Caki2 (cell line): Measurements from ENCODE around the gene VKORC1. TPM values are rescaled to one million over a fixed set of nuclear protein-coding genes. Genes with fewer than 3 reads are reported as not detected.
"Not testable (repeated sequence)": the region's sequence is repeated elsewhere in the genome, so short reads cannot be mapped to it uniquely, and the experiment has no call there.

Source experiments
- DNase-seq: peaks from one replicate; pipeline ENCODE4 v3.0.0-alpha.2; 2015; ENCODE audit warnings: low read depth
- in situ Hi-C: cut with HindIII; loops from 2 replicates; pipeline ENCODE4 v1.10.0; 2016; ENCODE audit warnings: low sequenced_read_pairs, low pct_unique_long_range_greater_than_20kb, mixed read lengths
- total RNA-seq: library from RNA; depleted of rRNA; stranded (reverse); fragments of >200 nt; shearing (Covaris generic); gene quantifications from 2 replicates; pipeline ENCODE4 v1.2.3, GENCODE V29; 2014; ENCODE audit warnings: low replicate concordance; rRNA removed

The VKORC1 gene
- 184 and 187 TPM in 2 replicates for total RNA-seq

DNA sequence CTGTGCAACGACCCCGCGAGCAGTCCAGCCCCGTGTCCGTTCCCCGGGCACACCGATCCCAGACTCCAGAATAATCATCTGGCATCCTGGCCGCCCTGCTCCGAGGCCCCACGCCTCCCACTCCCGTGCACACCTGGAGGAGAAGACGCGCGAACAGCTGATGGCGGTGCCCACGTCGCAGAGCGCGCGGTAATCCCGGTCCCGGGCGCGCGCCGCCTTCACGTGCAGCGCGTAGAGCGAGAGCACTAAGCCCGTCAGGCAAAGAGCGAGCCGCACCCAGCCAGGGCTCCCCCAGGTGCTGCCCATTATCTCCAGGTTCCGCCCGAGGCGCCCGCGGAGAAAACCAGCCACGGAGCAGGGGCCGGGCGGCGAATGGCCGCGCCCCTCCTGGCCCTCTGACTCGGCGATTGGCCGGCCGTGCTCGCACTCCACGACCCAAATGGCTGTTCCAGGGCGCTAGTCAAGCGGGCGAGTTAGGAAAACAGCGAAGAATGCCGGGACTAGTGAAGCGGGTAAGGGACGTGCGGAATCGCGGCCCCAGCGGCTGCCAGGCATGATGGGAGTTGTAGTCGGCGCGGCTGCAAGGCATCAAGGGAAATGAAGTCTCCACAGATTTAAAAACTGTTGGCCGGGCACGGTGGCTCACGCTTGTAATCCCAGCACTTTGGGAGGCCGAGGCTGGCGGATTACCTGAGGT, at the start of gene VKORC1:
Gene VKORC1 (minus strand): TSS at position 374 of the 697 bp plus-strand sequence. CDS start 68 bp downstream, at position 306.
- in situ Hi-C loops = no loop called here
- peak; percentile 99 for DNase-seq

DNA sequence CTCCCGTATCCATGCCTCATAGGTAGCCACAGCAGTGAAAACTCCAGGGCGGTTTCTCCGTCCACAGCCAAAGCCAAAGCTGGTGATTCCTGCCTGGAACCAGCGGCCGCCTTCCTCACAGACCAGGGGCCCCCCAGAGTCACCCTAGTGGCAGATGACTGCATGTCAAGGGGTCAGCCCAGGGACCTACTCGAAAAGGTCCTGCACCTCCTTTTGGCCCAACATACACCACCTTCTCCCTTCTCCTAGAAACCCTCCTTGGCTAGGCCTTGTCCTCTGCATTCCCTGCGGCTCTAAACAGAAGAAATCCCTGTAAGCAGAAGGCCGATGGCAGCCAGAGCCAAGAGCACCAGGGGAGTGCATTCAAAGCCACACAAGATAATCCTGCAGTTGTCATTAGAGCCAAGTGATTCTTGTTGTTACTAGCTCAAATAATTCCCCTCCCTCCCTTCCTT, 49.1 kb upstream of the VKORC1 start:
- DNase-seq = no peak
- in situ Hi-C loops = no loop called here

DNA sequence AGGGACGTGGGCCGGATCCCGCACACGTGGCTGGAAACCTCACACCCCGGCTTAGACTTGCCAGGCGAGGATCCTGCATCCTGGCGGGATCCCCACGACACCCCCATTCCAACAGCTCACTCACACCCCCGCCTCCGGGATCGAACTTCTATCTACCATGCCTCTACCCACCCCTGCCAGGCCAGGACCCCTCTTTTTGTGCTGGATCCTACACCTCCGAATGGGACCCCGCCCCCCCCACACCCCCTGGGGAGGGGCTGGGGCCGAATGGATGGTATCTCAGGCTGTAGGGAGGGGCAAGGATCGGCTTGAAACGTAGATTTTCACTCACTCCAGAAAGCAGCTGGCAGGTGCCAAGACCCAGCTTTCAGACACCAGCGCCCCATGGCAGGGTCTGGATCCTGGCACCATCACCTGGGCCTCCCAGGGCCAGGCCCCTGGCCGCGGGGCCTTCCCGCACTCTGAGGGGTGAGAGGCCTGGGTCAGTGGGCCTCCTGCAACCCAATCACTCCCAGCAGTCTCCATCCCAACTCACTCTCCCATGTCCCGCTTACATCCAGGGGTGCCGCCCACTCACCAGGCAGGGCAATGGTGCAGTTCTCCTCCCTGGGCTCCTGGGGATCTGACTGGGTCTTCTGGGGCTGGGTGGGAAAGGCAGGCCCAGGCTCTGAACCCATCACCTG, 48.6 kb upstream of the VKORC1 start:
- in situ Hi-C loops = no loop called here
- DNase-seq = no peak

DNA sequence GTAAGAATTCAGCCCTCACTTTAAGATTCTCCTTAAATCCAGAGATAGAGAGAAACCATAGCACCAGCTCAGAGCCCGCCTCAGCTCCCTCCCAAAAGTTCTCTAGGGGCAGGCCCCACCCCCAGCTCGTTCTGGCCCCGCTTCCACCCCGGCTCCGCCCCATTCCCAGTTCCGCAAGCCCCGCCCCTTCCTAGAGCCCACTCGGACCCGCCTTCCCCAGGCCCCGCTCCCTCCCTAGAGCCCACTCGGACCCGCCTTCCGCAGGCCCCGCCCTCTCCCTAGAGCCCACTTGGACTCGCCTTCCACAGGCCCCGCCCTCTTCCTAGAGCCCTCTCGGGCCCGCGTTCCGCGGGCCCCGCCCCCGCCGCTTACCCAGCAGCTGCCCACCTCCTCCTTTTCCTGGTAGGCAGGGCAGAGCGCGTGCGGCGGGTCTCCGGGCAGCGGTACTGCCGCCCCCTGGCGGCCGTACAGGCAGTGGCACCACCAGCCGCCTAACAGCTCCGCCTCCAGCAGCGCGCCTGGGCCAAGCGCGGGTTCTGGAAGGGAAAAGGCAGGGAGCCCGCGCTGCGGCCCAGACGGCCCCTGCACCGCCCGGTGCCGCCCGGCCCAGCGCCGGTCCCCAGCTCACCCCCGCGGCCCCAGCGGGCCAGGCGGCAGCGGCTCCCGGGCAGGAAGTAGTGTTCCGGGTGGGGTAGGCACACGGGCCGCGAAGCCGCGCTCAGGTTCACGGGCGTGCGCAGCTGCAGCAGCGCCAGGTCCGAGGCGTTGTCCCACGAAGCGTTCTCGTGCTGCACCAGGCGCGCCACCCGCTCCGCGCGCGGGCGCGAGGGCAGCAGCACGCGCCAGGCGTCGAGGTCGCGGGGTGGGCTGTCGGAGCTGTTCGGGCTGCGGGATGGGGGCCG, 47.8 kb upstream of the VKORC1 start:
- DNase-seq = peak; percentile 99
- in situ Hi-C loops = no loop called here

DNA sequence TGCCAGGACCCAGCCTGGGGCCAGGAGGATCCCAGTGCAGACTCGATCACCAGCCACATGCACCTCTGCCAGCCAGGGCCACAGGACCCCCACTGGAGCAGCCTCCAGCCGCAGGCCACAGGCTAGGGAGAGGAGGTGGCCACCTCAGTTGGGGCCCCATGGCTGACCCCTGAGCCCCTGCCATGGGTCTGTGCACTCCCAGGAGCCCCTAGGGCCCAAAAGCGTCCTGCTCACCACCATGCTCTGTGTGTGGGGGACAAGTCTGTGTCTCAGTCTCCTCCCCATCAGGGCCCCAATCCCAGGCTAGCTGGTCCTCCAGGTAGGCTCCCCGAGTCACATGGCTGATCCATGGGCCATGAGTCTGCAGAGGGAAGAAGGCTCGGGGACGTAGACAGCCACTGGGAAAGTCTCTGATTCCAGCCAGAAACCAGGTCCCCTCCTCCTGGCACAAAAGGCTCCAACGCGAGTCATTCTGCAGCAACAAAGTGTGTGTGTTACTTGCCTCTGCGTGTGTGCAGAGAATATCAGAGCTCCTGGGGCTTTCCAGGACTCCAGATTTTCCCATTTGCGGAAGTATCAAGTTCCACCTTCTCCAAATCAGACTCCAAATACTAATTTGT, 47.0 kb upstream of the VKORC1 start:
- in situ Hi-C loops = no loop called here
- no peak for DNase-seq

DNA sequence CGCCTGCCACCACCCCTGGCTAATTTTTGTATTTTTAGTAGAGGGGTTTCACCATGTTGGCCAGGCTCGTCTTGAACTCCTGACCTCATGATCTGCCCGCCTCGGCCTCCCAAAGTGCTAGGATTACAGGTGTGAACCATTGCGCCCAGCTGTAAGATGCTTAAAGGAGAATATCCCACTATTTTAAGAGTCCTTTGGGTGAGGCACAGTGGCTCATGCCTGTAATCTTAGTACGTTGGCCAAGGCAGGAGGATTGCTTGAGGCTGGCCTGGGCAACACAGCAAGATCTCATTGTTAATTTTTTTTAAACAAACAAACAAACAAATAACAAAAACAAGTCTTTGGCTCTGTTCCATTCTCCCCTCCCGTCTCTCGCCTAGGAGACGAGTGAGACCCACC, 46.5 kb upstream of the VKORC1 start:
- in situ Hi-C loops, DNase-seq: not testable (repeated sequence)

DNA sequence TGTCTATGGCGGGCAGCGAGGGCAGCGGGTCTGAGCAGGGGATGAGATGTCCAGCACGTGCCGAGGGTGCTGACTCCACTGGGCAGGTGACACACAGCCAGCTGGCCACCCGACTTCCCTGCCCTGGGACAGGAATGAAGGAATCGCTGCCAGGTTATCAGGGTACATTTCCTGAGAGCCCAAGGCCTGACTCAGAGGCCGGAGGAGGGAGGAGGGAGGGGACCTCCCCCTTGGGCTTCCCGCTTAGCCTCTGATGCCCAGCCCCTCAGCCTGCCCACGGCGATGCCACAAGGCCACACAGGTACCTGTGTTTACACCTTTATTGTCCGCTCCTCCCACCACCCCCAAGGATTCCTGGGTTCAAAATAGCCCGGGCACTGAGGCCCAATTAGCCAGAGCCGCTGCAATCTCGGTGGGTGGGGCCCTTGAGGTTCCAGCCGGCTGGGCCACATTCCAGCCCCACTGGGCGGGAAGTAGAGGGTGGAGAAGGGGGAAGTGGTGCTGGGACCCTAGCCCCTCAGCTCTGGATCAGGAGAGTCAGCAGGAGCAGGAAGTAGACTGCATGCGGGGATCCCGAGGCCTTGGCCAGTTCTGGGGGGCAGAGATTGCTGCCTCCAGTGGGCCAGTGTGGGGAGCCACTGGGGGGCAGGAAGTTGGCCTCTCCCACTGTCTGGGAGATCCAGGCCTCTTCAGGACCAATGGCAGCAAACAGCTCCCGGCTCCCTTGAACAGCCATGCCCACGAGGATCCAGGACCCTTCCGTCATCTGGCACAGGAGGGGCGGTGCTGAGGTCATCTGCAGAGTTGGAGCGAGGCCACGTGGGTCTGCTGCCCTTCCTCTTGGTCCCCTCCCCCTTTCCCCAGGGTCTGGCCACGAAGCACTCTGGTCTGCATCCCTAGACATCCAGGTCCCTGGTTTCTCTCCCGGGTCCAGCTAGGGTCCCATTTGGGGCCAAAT, 44.3 kb upstream of the VKORC1 start:
- DNase-seq = peak; percentile 95
- in situ Hi-C loops = no loop called here

DNA sequence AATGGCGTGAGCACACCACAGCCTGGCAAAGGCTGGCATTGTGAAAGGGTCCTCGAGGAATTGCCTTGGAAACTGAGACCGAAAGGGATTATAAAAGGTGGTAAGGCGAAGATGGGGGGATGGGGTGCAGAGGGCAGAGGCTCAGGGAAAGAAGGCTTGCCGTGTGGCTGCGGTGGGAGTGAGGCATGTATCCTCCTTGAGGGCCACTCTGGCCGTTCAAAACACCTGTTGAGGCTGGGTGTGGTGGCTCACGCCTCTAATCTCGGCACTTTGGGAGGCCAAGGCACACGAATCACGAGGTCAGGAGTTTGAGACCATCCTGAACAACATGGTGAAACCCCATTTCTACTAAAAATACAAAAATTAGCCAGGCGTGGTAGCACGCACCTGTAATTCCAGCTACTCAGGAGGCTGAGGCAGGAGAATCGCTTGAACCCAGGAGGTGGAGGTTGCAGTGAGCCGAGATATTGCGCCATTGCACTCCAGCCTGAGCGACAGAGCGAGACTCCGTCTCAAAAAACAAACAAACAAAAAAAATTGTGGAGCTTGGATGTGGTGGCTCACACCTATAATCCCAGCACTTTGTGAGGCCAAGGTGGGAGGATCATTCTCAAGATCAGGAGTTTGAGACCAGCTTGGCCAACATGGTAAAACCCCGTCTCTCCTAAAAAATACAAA, 42.4 kb upstream of the VKORC1 start:
- in situ Hi-C loops, DNase-seq: not testable (repeated sequence)

DNA sequence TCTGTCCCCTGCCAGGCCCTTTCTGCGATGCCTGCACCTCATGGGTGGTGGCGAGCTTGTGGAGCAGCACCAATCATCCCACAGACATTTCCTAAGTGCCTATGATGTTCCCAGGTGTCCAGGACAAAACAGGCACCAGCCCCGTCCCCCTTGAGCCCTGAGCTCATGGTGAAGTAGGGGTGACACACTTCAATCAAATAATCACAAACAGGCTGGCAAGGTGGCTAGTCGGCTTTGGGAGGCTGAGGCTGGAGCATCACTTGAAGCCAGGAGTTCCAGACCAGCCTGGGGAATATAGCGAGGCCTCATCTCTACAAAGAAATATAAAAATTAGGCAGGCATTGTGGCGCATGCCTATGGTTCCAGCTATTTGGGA, 41.7 kb upstream of the VKORC1 start:
- in situ Hi-C loops = no loop called here
- no peak for DNase-seq

DNA sequence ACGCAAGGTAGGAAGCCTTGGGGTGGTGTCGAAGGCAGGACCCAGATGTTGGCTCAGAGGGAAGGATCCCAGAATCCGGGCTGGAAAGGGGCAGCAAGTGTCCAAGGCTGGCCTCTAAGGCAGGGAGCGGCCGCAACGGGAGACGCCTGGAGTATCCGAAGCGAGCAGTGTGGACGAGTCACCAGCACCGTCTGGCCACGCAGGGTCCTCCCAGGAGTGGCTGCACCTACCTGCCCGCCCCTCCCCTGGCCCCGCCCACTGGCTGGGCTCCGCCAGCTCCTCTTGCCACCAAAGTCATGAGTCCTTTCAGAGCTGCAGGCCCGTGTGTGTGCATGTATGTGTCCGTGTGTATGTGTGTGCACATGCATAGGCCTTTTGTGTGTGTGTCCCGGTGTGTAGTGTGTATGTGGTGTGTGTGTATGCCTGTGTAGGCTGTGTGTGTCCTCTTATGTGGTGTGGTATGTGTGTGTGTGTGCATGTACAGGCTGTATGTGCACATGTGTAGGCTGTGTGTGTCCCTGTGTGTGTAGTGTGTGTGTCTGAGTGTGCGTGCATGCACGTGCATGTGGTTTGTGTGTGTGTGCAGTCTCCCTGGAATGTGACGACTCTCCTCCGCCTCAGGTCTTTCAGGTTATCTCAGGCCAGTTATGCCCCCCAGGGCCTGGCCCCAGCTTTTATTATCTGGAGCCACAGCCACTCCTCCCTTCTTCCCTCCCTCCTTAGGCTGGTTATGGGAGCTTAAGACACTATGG, 41.1 kb upstream of the VKORC1 start, which contains the start of gene PRSS8:
Gene PRSS8 (minus strand): TSS at position 193 of the 752 bp plus-strand sequence. CDS start 229 bp downstream, outside the sequence.
- in situ Hi-C loops = no loop called here
- DNase-seq = peak; percentile 38

DNA sequence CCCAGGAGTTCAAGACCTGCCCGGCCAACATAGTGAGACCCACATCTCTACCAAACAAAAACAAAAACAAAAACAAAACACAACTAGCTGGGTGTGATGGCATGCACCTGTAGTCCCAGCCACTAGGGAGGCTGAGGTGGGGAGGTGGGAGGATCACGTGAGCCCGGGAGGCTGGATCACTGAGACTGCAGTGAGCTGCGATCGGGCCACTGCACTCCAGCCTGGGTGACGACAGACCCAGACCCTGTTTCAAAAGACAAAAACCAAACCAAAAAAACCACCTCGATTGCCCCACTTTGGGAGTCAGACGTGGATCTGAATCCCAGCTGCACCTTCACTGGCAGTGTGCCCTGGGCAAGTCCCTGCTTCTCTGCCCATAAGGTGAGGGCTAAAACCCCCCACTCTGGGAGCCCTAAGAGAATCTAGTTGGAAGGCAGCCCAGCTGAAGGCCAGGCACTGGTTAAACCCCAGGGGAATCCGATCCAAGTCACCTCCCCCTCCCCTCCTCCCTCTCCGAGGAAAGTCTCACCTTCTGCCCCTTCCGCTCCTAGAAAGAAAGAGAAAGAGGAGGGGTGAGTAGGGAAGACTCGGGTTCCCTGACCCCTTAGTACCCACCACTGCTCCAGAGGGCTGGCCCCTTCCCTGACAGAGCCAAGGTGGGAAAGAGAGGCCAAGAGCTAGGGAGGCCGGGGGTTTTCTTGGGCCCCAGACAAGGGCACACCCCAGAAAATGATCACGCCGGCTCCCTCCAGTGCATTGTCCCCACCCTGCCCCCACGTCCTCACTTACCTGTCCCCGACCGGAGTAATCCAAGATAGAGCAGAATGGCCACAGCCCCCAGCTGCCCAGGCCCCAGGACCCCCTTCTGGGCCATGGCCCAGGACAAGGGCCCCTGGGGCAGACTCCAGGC, 40.3 kb upstream of the VKORC1 start:
- in situ Hi-C loops = no loop called here

DNA sequence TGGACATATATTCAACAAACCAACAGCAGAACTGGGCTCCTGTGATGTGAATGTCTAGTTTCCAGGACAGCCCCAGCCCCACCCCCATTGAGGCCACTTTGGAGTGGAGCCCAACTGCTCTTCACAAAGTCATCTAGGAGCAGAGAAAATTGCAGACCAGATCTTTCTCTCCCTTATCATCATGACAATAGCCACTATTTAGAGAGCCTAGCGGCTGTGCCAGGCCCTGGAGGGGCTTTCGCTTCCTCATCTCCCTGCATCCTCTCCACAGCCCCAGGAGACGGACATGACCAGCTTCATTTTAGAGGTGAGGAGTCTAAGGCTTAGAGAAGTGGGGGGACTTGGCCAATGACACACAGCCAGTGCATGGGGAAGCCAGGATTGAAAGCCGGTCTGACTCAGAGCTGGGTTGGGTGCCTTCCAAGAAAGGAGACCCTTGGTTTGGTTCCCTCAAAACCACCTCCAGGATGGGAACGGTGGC, 39.5 kb upstream of the VKORC1 start:
- no peak for DNase-seq
- in situ Hi-C loops = no loop called here

More for the DNA sequence above, 40.3 kb upstream of the VKORC1 start:
- no peak for DNase-seq

DNA sequence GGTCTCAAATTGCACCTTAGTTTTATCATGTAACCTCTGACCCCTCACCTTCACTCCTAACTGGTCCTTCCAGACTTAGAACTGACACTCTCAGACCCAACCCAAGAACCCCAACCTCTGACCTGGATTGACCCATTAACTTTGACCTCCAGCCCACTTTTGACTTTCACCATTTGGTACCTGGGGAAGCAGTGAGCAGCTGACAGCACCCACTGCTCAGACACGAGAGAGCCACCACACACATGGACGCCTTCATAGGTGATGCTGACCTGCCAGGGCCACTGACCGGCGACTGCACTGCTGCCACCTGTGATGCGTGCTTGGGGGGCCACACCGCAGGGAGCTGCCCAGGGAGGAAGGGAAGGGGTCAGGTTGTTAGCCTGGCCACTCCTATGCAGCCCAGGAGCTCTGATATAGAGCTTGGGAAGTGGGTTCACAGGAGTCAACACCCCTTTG, 38.5 kb upstream of the VKORC1 start:
- in situ Hi-C loops = no loop called here
- DNase-seq = no peak

DNA sequence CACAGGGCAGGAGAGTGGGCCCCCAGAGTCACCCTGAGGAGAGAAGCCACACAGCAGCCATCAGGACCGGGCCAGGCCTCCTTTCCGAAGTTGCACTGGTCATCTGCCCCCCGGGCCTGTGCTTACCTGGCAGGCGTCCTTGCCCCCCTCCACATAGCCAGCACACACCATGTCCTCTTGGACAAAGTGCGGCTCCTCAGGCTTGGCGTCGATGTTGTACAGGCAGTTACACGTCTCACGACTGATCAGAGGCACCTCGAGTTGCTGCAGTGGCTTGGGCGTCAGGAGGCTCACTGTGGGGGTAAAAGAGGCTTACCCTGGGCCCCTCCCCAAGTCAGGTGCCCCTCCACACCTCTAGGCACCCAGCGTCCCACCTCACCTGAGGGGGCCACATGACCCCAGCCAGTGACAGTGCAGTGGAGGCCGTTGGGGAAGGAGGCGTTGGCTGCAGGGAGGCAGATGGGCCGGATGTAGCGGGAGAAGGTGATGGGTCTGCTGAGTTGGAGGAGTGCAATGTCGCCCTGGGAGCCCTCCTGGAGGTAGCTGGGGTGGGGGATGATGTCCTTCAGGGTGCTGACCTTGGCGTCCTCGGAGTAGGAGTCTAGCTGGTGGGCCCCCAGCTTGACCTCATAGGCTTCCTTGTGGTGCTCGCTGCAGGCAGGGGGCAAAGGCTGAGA, 37.8 kb upstream of the VKORC1 start:
- in situ Hi-C loops = no loop called here
- no peak for DNase-seq
